ENCODE data around the gene TYRO3. TPM values are rescaled to one million over a fixed set of nuclear protein-coding genes. Genes with fewer than 3 reads are reported as not detected.

Gene TYRO3
- total RNA-seq, 6 donors from 2014 or later: 2.1 to 17.1 (median 9.0) TPM

- no peaks in the 10 kb centered on the region for H3K36me3 ChIP-seq
- peaks cover 22 to 50% (median 30%) of the 10 kb centered on the region in 4 donors for H3K4me1 ChIP-seq
- no peak for ATAC-seq (ENCODE audit: low FRiP score in 2 of 2)
- peaks cover 0 to 2% (median 0%) of the 10 kb centered on the region in 4 donors for H3K27me3 ChIP-seq
- DNase-seq: no peak
- H3K9me3 ChIP-seq: no peaks in the 10 kb centered on the region
- TF ChIP-seq CTCF (IDR thresholded peaks at IDR 0.05): no peak
- TF ChIP-seq POLR2A (IDR thresholded peaks at IDR 0.05): no peak
- TF ChIP-seq POLR2AphosphoS5 (IDR thresholded peaks at IDR 0.05): no peak
- no peak for TF ChIP-seq EP300 (IDR thresholded peaks at IDR 0.05)
- peak overlapping the region in 2 of 4 donors; percentile 37 to 54 for H3K27ac ChIP-seq
- 62 to 70% methylated on average over 5 of the region's 5 CpGs for WGBS, 2 donors
- H3K4me3 ChIP-seq: no peak overlapping the region
Observed at GRCh38 chr15:41556677-41557076, 2.3 kb upstream of the TYRO3 start.

- H3K9me3 ChIP-seq: no peaks in the 10 kb centered on the region
- no peaks in the 10 kb centered on the region for H3K36me3 ChIP-seq
- peak; percentile 62 to 92 for DNase-seq
- H3K4me1 ChIP-seq: peaks cover 22 to 60% (median 38%) of the 10 kb centered on the region in 4 donors
- 11 to 13% methylated on average over 4 to 7 of the region's 7 CpGs for WGBS, 2 donors
- no peak for TF ChIP-seq POLR2A (IDR thresholded peaks at IDR 0.05)
- no peak for TF ChIP-seq EP300 (IDR thresholded peaks at IDR 0.05)
- peak; percentile 53 to 83 (median 65) for TF ChIP-seq CTCF (IDR thresholded peaks at IDR 0.05)
- peak in 1 of 2 donors; percentile 45 for TF ChIP-seq POLR2AphosphoS5 (IDR thresholded peaks at IDR 0.05)
- peak overlapping the region in 2 of 4 donors; percentile 70 to 76 for H3K4me3 ChIP-seq
- H3K27ac ChIP-seq: peak overlapping the region in 3 of 4 donors; percentile 17 to 84 (median 31)
- peak; percentile 62 to 72 for ATAC-seq (ENCODE audit: low FRiP score in 2 of 2)
- peaks cover 0 to 2% (median 0%) of the 10 kb centered on the region in 4 donors for H3K27me3 ChIP-seq
Observed at GRCh38 chr15:41557673-41558399, 1.2 kb upstream of the TYRO3 start.

DNA sequence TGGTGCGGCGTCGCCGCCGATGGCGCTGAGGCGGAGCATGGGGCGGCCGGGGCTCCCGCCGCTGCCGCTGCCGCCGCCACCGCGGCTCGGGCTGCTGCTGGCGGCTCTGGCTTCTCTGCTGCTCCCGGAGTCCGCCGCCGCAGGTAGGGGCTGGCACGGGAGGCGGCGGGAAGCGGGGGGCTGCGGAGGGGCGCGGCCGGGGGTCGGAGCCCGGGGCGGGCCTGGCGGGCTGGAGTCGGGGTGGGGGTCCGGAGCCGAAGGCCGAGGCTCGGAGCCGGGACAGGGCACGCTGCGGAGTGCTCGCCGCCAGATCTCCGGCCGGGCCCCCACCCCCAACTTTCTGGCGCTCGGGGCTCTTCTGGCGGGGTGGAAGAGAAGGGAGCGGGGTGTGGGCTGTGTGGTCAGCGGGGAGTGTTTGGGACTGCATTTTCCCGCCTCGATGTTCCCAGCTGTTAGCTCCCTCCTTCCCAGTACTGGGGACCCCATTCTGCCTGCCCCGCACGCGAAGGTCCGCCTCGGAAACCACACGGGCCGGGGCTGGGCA lies 299 bp downstream of the TYRO3 start:
- ATAC-seq (ENCODE audit: low FRiP score in 2 of 2) (peak in 1 of 2 donors; percentile 1), DNase-seq (no peak)
- Histone ChIP-seq H3K27ac (peak overlapping the region in 3 of 4 donors; percentile 17 to 84 (median 31)), H3K4me1 (peaks cover 22 to 62% (median 39%) of the 10 kb centered on the region in 4 donors), H3K27me3 (peaks cover 0 to 2% (median 0%) of the 10 kb centered on the region in 4 donors), H3K9me3 (no peaks in the 10 kb centered on the region), H3K36me3 (no peaks in the 10 kb centered on the region), H3K4me3 (peak overlapping the region; percentile 61 to 76 (median 68))
- WGBS, 2 donors: 0% methylated on average over 12 of the region's 60 CpGs; no CpG with 5 or more reads in 1 of the 2 donors
- no peak for TF ChIP-seq EP300 (IDR thresholded peaks at IDR 0.05)
- TF ChIP-seq POLR2AphosphoS5 (IDR thresholded peaks at IDR 0.05): no peak
- TF ChIP-seq CTCF (IDR thresholded peaks at IDR 0.05): no peak
- TF ChIP-seq POLR2A (IDR thresholded peaks at IDR 0.05): no peak

DNA sequence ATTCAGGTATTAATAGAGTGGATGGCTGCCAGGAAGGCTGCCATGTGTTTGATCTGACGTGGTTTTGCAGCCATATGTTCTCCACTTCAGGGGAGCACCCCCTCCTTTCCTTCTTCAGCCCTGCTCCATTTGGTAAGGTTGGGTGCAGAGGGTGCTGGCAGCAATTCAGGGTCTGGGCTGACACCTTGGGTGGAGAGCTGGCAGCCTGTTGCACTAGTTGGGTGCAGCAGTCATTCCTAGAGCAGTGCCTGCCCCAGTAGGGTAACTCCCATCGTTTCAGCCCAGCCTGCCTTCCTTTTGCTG lies 1.5 kb downstream of the TYRO3 start:
- 54 to 63% methylated on average over 2 of the region's 2 CpGs for WGBS, 2 donors
- ATAC-seq (ENCODE audit: low FRiP score in 2 of 2) (no peak), DNase-seq (no peak)
- Histone ChIP-seq H3K9me3 (no peaks in the 10 kb centered on the region), H3K4me1 (peaks cover 18 to 56% (median 37%) of the 10 kb centered on the region in 4 donors), H3K4me3 (no peak overlapping the region), H3K27me3 (peaks cover 0 to 2% (median 0%) of the 10 kb centered on the region in 4 donors), H3K36me3 (no peaks in the 10 kb centered on the region), H3K27ac (peak overlapping the region in 1 of 4 donors; percentile 19)
- no peak for TF ChIP-seq EP300 (IDR thresholded peaks at IDR 0.05)
- TF ChIP-seq CTCF (IDR thresholded peaks at IDR 0.05): no peak
- TF ChIP-seq POLR2A (IDR thresholded peaks at IDR 0.05): no peak
- TF ChIP-seq POLR2AphosphoS5 (IDR thresholded peaks at IDR 0.05): no peak
